OCI-M2 (cell line): Measurements from ENCODE around the gene HCK.

Source experiments
- DNase-seq: peaks from one replicate; lab custom pipeline; 2025; ENCODE audit not compliant: unreplicated experiment; lab: John Stamatoyannopoulos, UW

Gene HCK

GRCh38 chr20:32126919-32127318, 74.9 kb downstream of the HCK start:
- no peak for DNase-seq

GRCh38 chr20:32127347-32127746, 75.3 kb downstream of the HCK start:
- no peak for DNase-seq

- DNase-seq: no peak
Observed at GRCh38 chr20:32128167-32128566, 76.1 kb downstream of the HCK start.

- no peak for DNase-seq
Observed at GRCh38 chr20:32129863-32130262, 77.8 kb downstream of the HCK start.

GRCh38 chr20:32130352-32130751, 78.3 kb downstream of the HCK start:
- DNase-seq: no peak

GRCh38 chr20:32130965-32131364, 78.9 kb downstream of the HCK start:
- no peak for DNase-seq

- no peak for DNase-seq
Observed at GRCh38 chr20:32132911-32133549, 81.0 kb downstream of the HCK start.

GRCh38 chr20:32134026-32134425, 82.0 kb downstream of the HCK start:
- DNase-seq: no peak

GRCh38 chr20:32135983-32136515, 84.0 kb downstream of the HCK start:
- DNase-seq: no peak

GRCh38 chr20:32138921-32139320, 86.9 kb downstream of the HCK start:
- DNase-seq: no peak

GRCh38 chr20:32139947-32140346, 87.9 kb downstream of the HCK start:
- DNase-seq: no peak

- no peak for DNase-seq
Observed at GRCh38 chr20:32140603-32141002, 88.6 kb downstream of the HCK start.

- DNase-seq: no peak
Observed at GRCh38 chr20:32141465-32141980, 89.5 kb downstream of the HCK start.

GRCh38 chr20:32142088-32142487, 90.0 kb downstream of the HCK start:
- DNase-seq: no peak

- no peak for DNase-seq
Observed at GRCh38 chr20:32142991-32143390, 90.9 kb downstream of the HCK start.

GRCh38 chr20:32144898-32145662, 93.0 kb downstream of the HCK start:
- DNase-seq: no peak

GRCh38 chr20:32149566-32150170, 97.6 kb downstream of the HCK start:
- DNase-seq: no peak

- no peak for DNase-seq
Observed at GRCh38 chr20:32150291-32150848, 98.3 kb downstream of the HCK start.
